WTC11 (cell line): ENCODE measurements around the gene OVOL1. TPM values are rescaled to one million over a fixed set of nuclear protein-coding genes. Genes with fewer than 3 reads are reported as not detected.

Experiments
- ATAC-seq: fragments of 200-7000 bp; cut with Tn5 transposase; 2 replicates; pipeline ENCODE4 v1.10.0; 2021; ENCODE audit warnings: mild to moderate bottlenecking, moderate library complexity
- CTCF ChIA-PET: fragments of 300-600 bp; sonication (Branson Sonifier 250); formaldehyde crosslinking; loops from one replicate; lab custom pipeline; 2021; ENCODE audit warnings: antibody characterized with exemption; lab: Charles Lee
- POLR2A ChIA-PET: fragments of 350-600 bp; sonication (Branson Sonifier 250); formaldehyde crosslinking; loops from one replicate; lab custom pipeline; 2021; ENCODE audit warnings: antibody characterized with exemption; lab: Charles Lee
- DNase-seq: peaks from one replicate; pipeline ENCODE4 v3.0.0; 2021; ENCODE audit warnings: low spot score
- H3K27ac Mint-ChIP-seq: 2 replicates; pipeline ENCODE4 v1.8.0; 2021; ENCODE audit warnings: mixed read lengths
- H3K27me3 Mint-ChIP-seq: 2 replicates; pipeline ENCODE4 v1.8.0; 2021; ENCODE audit warnings: low read depth, mild to moderate bottlenecking, moderate library complexity, mixed read lengths
- H3K36me3 Mint-ChIP-seq: 2 replicates; pipeline ENCODE4 v1.8.0; 2021; ENCODE audit warnings: mixed read lengths
- H3K4me1 Mint-ChIP-seq: 2 replicates; pipeline ENCODE4 v1.8.0; 2022; ENCODE audit warnings: mixed read lengths
- H3K4me3 Mint-ChIP-seq: 2 replicates; pipeline ENCODE4 v1.8.0; 2021; ENCODE audit warnings: mild to moderate bottlenecking, moderate library complexity, mixed read lengths
- H3K9me3 Mint-ChIP-seq: 2 replicates; pipeline ENCODE4 v1.8.0; 2021; ENCODE audit warnings: mixed read lengths
- ATF2 ChIP-seq: sonication (generic); formaldehyde crosslinking; IDR thresholded peaks from 2 replicates; pipeline ENCODE4 v1.8.1; 2022; ENCODE audit warnings: low read depth, missing genetic modification reagents, borderline replicate concordance
- ATF6 ChIP-seq: sonication (generic); formaldehyde crosslinking; IDR thresholded peaks from 2 replicates; pipeline ENCODE4 v1.8.1; 2023; ENCODE audit warnings: mild to moderate bottlenecking, missing genetic modification reagents
- CDX4 ChIP-seq: fragments of 250-450 bp; sonication (Bioruptor Pico); IDR thresholded peaks from 2 replicates; pipeline ENCODE4 v1.9.0; 2021; ENCODE audit warnings: moderate library complexity, mild to moderate bottlenecking, inconsistent platforms, borderline replicate concordance
- FOXP1 ChIP-seq: sonication (generic); formaldehyde crosslinking; IDR thresholded peaks from 2 replicates; pipeline ENCODE4 v1.8.0; 2022; ENCODE audit warnings: missing genetic modification reagents, mild to moderate bottlenecking, moderate library complexity, borderline replicate concordance
- FOXP4 ChIP-seq: sonication (generic); formaldehyde crosslinking; IDR thresholded peaks from 2 replicates; pipeline ENCODE4 v1.8.0; 2022; ENCODE audit warnings: mild to moderate bottlenecking, missing genetic modification reagents
- GRHL2 ChIP-seq: fragments of 250-450 bp; sonication (Bioruptor Pico); IDR thresholded peaks from 2 replicates; pipeline ENCODE4 v1.8.0; 2022; ENCODE audit warnings: mild to moderate bottlenecking, moderate library complexity; ENCODE audit not compliant: insufficient replicate concordance, severe bottlenecking
- GTF2I ChIP-seq: fragments of 250-450 bp; sonication (Bioruptor Pico); conservative IDR thresholded peaks from 2 replicates; pipeline ENCODE4 v1.4.0; 2021; ENCODE audit warnings: mild to moderate bottlenecking
- NFE2L1 ChIP-seq: sonication (generic); formaldehyde crosslinking; IDR thresholded peaks from 2 replicates; pipeline ENCODE4 v1.8.1; 2023; ENCODE audit warnings: missing genetic modification reagents
- NR1H2 ChIP-seq: sonication (generic); formaldehyde crosslinking; IDR thresholded peaks from 2 replicates; pipeline ENCODE4 v1.9.0; 2021; ENCODE audit warnings: mild to moderate bottlenecking, moderate library complexity, missing genetic modification reagents
- NR2C2 ChIP-seq: sonication (generic); formaldehyde crosslinking; IDR thresholded peaks from 2 replicates; pipeline ENCODE4 v1.8.0; 2022; ENCODE audit warnings: mild to moderate bottlenecking, missing genetic modification reagents
- OVOL2 ChIP-seq: fragments of 250-450 bp; sonication (Bioruptor Pico); IDR thresholded peaks from 2 replicates; pipeline ENCODE4 v1.9.0; 2021; ENCODE audit warnings: mild to moderate bottlenecking, borderline replicate concordance
- PRRX2 ChIP-seq: fragments of 250-450 bp; sonication (Bioruptor Pico); IDR thresholded peaks from 2 replicates; pipeline ENCODE4 v1.8.0; 2021; ENCODE audit warnings: mild to moderate bottlenecking
- ZBTB21 ChIP-seq: sonication (generic); formaldehyde crosslinking; IDR thresholded peaks from 2 replicates; pipeline ENCODE4 v1.8.1; 2023; ENCODE audit warnings: mild to moderate bottlenecking, missing genetic modification reagents, borderline replicate concordance
- ZNF121 ChIP-seq: sonication (generic); formaldehyde crosslinking; IDR thresholded peaks from 2 replicates; pipeline ENCODE4 v1.8.0; 2023; ENCODE audit warnings: missing genetic modification reagents
- ZNF317 ChIP-seq: sonication (generic); formaldehyde crosslinking; IDR thresholded peaks from 2 replicates; pipeline ENCODE4 v1.8.1; 2023; ENCODE audit warnings: low read depth, mild to moderate bottlenecking, moderate library complexity, missing genetic modification reagents, borderline replicate concordance
- ZNF396 ChIP-seq: fragments of 250-450 bp; sonication (Bioruptor Pico); IDR thresholded peaks from 2 replicates; pipeline ENCODE4 v1.8.0; 2021; ENCODE audit warnings: mild to moderate bottlenecking, moderate library complexity, borderline replicate concordance
- ZNF416 ChIP-seq: fragments of 250-450 bp; sonication (Bioruptor Pico); IDR thresholded peaks from 2 replicates; pipeline ENCODE4 v1.9.0; 2021; ENCODE audit warnings: mild to moderate bottlenecking, inconsistent platforms
- ZNF425 ChIP-seq: fragments of 250-450 bp; sonication (Bioruptor Pico); conservative IDR thresholded peaks from 2 replicates; pipeline ENCODE4 v1.9.0; 2021; ENCODE audit warnings: mild to moderate bottlenecking
- ZNF512 ChIP-seq: sonication (generic); formaldehyde crosslinking; IDR thresholded peaks from 2 replicates; pipeline ENCODE4 v1.8.1; 2022; ENCODE audit warnings: missing genetic modification reagents, borderline replicate concordance
- ZSCAN18 ChIP-seq: fragments of 250-450 bp; sonication (Bioruptor Pico); IDR thresholded peaks from 2 replicates; pipeline ENCODE4 v2.1.2; 2022; ENCODE audit warnings: mild to moderate bottlenecking, moderate library complexity
- total RNA-seq: library from RNA; stranded (reverse); gene quantifications from 3 replicates; pipeline ENCODE4 v1.2.3, GENCODE V29; 2021

The OVOL1 gene
- total RNA-seq, 1 experiment from 2014 or later, result 6.8 TPM

GRCh38 chr11:65822776-65823528 is 36.1 kb downstream of the OVOL1 start:
- ChIA-PET POLR2A (interaction anchor here (0.7 kb wide), 2 partner anchors 29 to 106 kb away, joined by 3 to 4 read pairs; no protein-coding TSS in a partner anchor), CTCF (interaction anchor here (0.6 to 2.7 kb wide), 6 partner anchors 16 to 96 kb away, joined by 3 to 18 read pairs (median 4); partner anchors contain the start of genes AP5B1 and FIBP)
- no peak overlapping the region for H3K27ac Mint-ChIP-seq
- no peaks in the 10 kb centered on the region for H3K27me3 Mint-ChIP-seq
- TF ChIP-seq ATF2 (CRISPR knock-in tag) (no peak), GTF2I (CRISPR knock-in tag) (no peak), NFE2L1 (CRISPR knock-in tag) (no peak), ATF6 (CRISPR knock-in tag) (no peak), GRHL2 (no peak), ZNF317 (no peak), NR2C2 (CRISPR knock-in tag) (no peak), PRRX2 (no peak), ZNF512 (no peak), ZNF121 (no peak), ZSCAN18 (CRISPR knock-in tag) (no peak), ZNF396 (CRISPR knock-in tag) (no peak), ZNF425 (no peak), ZNF416 (CRISPR knock-in tag) (no peak), FOXP1 (CRISPR knock-in tag) (no peak), ZBTB21 (CRISPR knock-in tag) (no peak), OVOL2 (CRISPR knock-in tag) (no peak), CDX4 (CRISPR knock-in tag) (no peak), NR1H2 (CRISPR knock-in tag) (no peak), FOXP4 (CRISPR knock-in tag) (no peak)
- ATAC-seq (no peak), DNase-seq (no peak)
- H3K36me3 Mint-ChIP-seq, result no peaks in the 10 kb centered on the region
- H3K4me3 Mint-ChIP-seq, result no peak overlapping the region
- H3K4me1 Mint-ChIP-seq, result 0 out of 2 replicates have a peak, but pooled peaks cover 5% of the 10 kb centered on the region
- 0 out of 2 replicates have a peak, but pooled peaks cover 3% of the 10 kb centered on the region for H3K9me3 Mint-ChIP-seq
